A673 (cell line): ENCODE measurements around the gene ANO2. TPM values are rescaled to one million over a fixed set of nuclear protein-coding genes. Genes with fewer than 3 reads are reported as not detected.

ENCODE experiments used
- BruUV-seq: library from RNA; stranded (reverse); fragments of 400-500 nt; replicated peaks from 2 replicates; lab custom pipeline; 2021; lab: Mats Ljungman, UMichigan
- CTCF ChIA-PET: fragments of 300-600 bp; sonication (Branson Sonifier 250); formaldehyde crosslinking; loops from one replicate; lab custom pipeline; 2022; ENCODE audit warnings: antibody characterized with exemption; lab: Charles Lee
- POLR2A ChIA-PET: fragments of 300-600 bp; sonication (Branson Sonifier 250); formaldehyde crosslinking; loops from one replicate; lab custom pipeline; 2022; ENCODE audit warnings: antibody characterized with exemption; ENCODE audit not compliant: low non-redundant PET; lab: Charles Lee
- DNase-seq: peaks from one replicate; pipeline ENCODE4 v3.0.0-alpha.2; 2015; ENCODE audit warnings: low spot score
- H3K27ac ChIP-seq: fragments of 200-600 bp; sonication (generic); 2 replicates; pipeline ENCODE4 v1.5.1; 2016; ENCODE audit warnings: mixed run types, low read depth, mild to moderate bottlenecking, mixed read lengths, antibody characterized with exemption, low read length; ENCODE audit not compliant: poor library complexity, severe bottlenecking
- H3K27me3 ChIP-seq: fragments of 200-600 bp; sonication (generic); replicated peaks from 2 replicates; pipeline ENCODE4 v1.6.1; 2017; ENCODE audit warnings: mixed run types, low read depth, mild to moderate bottlenecking, mixed read lengths, antibody characterized with exemption, low read length; ENCODE audit not compliant: insufficient read depth, poor library complexity
- H3K36me3 ChIP-seq: fragments of 200-600 bp; sonication (generic); 2 replicates; pipeline ENCODE4 v1.6.1; 2016; ENCODE audit warnings: mixed run types, mild to moderate bottlenecking, mixed read lengths, antibody characterized with exemption, low read length; ENCODE audit not compliant: insufficient read depth, poor library complexity, severe bottlenecking
- H3K4me1 ChIP-seq: fragments of 200-600 bp; sonication (generic); 2 replicates; pipeline ENCODE4 v1.6.1; 2017; ENCODE audit warnings: mixed run types, mild to moderate bottlenecking, mixed read lengths, antibody characterized with exemption, low read length; ENCODE audit not compliant: insufficient read depth, poor library complexity, severe bottlenecking
- H3K4me3 ChIP-seq: fragments of 200-600 bp; sonication (generic); 2 replicates; pipeline ENCODE4 v1.5.1; 2016; ENCODE audit warnings: low read depth, mixed run types, mild to moderate bottlenecking, mixed read lengths, low read length; ENCODE audit not compliant: poor library complexity, severe bottlenecking
- H3K9me3 ChIP-seq: fragments of 200-600 bp; sonication (generic); 2 replicates; pipeline ENCODE4 v1.6.1; 2016; ENCODE audit warnings: mixed run types, low read depth, mild to moderate bottlenecking, mixed read lengths, antibody characterized with exemption, low read length; ENCODE audit not compliant: poor library complexity, severe bottlenecking
- EZH2 ChIP-seq: fragments of 200-600 bp; sonication (generic); IDR thresholded peaks from 2 replicates; pipeline ENCODE4 v1.6.1; 2017; ENCODE audit warnings: borderline replicate concordance, low read depth, mild to moderate bottlenecking, mixed read lengths, antibody characterized with exemption, low read length; ENCODE audit not compliant: poor library complexity, severe bottlenecking
- intact Hi-C: fragments of 100-400 bp; cut with micrococcal nuclease; formaldehyde crosslinking; loops from one replicate; pipeline ENCODE4 v1.10.0; 2022; ENCODE audit not compliant: unreplicated experiment
- total RNA-seq: library from RNA; stranded (reverse); gene quantifications from 2 replicates; pipeline ENCODE4 v1.2.3, GENCODE V29; 2021
- TF ChIP-seq, protein P1 (sequence below): fragments of 300-800, 200-600 bp; sonication (generic); conservative IDR thresholded peaks from 2 replicates; pipeline ENCODE4 v1.5.1; 2017; ENCODE audit warnings: low read depth, mild to moderate bottlenecking, antibody characterized with exemption, low read length, moderate library complexity, mixed read lengths

Gene ANO2
- total RNA-seq, 1 experiment from 2014 or later: not detected

DNA sequence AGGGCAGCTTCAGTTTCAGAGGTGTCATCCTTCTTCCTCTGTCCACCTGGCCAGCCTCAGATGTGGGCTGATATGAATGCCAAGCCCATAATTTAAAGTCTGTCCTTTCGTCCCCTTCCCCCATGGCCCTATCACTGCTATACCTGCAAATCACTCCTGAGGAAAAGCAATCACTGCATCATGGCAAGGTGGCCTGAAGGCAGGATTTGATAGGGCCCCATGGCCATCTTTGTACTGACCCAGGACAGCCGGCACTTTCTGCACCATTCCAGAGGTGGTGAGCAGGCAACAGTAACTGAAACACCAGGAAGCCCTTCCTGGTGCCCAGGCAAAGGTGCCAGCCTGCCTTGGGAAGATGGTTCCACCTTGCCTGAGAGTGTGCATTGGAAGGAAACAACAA is 60.8 kb downstream of the ANO2 start:
- TF ChIP-seq, protein P1, sequence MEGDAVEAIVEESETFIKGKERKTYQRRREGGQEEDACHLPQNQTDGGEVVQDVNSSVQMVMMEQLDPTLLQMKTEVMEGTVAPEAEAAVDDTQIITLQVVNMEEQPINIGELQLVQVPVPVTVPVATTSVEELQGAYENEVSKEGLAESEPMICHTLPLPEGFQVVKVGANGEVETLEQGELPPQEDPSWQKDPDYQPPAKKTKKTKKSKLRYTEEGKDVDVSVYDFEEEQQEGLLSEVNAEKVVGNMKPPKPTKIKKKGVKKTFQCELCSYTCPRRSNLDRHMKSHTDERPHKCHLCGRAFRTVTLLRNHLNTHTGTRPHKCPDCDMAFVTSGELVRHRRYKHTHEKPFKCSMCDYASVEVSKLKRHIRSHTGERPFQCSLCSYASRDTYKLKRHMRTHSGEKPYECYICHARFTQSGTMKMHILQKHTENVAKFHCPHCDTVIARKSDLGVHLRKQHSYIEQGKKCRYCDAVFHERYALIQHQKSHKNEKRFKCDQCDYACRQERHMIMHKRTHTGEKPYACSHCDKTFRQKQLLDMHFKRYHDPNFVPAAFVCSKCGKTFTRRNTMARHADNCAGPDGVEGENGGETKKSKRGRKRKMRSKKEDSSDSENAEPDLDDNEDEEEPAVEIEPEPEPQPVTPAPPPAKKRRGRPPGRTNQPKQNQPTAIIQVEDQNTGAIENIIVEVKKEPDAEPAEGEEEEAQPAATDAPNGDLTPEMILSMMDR: no peak
- Histone ChIP-seq H3K9me3 (no peaks in the 10 kb centered on the region), H3K4me1 (no peaks in the 10 kb centered on the region), H3K4me3 (no peak overlapping the region), H3K27me3 (peaks cover 25% of the 10 kb centered on the region), H3K36me3 (no peaks in the 10 kb centered on the region), H3K27ac (no peak overlapping the region)
- DNase-seq: no peak
- BruUV-seq: no TSS peak
- ChIA-PET CTCF (no interaction called here), POLR2A (no interaction called here)
- intact Hi-C loops: no loop called here

DNA sequence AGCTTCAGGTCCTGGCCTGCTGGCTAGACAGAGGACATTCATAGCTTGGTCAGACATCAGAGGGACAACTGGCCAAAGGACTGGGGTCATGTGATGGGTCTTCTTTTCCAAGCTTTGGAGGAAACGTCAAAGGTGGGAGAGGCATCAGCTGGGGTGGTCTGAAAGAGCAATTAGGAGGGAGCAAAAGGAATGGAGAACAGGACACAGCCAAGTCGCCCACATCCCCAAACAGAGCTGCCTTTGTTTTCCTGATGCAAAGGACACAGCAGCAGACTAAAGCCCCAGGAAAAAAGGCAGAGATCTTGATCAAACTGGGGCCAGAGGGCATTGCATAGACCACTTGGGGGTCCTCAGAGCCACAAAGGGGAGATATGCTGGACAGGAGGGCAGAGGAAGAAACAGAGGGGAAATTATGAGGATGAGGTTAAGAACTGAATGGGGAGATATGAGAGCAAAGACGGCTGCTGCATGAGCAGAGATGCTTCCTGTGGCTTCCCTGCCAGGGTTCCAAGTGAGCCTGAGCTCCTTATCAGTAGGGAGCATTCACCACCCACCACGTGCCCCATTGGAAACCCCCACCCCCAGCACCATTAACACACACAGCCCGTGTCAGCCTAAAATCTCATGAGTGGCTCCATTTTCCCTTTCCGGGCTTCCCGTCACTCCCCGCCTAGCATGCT is 62.4 kb downstream of the ANO2 start:
- ChIA-PET CTCF (no interaction called here), POLR2A (no interaction called here)
- no peak for DNase-seq
- H3K27ac ChIP-seq: no peak overlapping the region
- no peaks in the 10 kb centered on the region for H3K9me3 ChIP-seq
- no peak overlapping the region for H3K4me3 ChIP-seq
- H3K36me3 ChIP-seq: no peaks in the 10 kb centered on the region
- no TSS peak for BruUV-seq
- TF ChIP-seq, protein P1: no peak
- TF ChIP-seq EZH2: no peak
- peaks cover 26% of the 10 kb centered on the region for H3K27me3 ChIP-seq
- H3K4me1 ChIP-seq: no peaks in the 10 kb centered on the region
- intact Hi-C loops: no loop called here

DNA sequence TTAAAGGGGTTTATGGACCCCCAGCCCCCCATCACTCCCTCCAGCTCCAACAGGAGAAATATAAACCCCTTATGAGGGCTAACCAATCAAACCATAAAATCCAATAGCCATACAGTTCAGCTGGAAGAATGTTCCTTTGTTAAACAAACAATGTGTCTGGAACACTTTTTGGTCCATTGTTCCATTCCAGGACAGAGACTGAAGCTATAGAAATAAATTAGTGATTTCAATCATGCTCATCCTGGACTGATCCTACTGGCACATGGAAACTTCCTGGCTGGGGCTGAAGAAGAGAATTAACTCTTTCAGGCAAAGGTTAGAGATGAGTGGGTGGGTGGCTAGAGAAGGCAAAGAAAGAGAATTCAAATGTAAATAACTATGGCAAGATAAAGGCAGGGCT is 63.4 kb downstream of the ANO2 start:
- Histone ChIP-seq H3K27ac (no peak overlapping the region), H3K4me1 (no peaks in the 10 kb centered on the region), H3K9me3 (no peaks in the 10 kb centered on the region), H3K36me3 (no peaks in the 10 kb centered on the region), H3K4me3 (no peak overlapping the region), H3K27me3 (peaks cover 30% of the 10 kb centered on the region)
- ChIA-PET CTCF (no interaction called here), POLR2A (no interaction called here)
- BruUV-seq: no TSS peak
- intact Hi-C loops: no loop called here
- no peak for DNase-seq
- TF ChIP-seq, protein P1: no peak
- no peak for TF ChIP-seq EZH2
